Right cardiac atrium (tissue), 5 donors: ENCODE results near the gene DDX47. TPM values are rescaled to one million over a fixed set of nuclear protein-coding genes. Genes with fewer than 3 reads are reported as not detected.
"Not testable (repeated sequence)": the region's sequence is repeated elsewhere in the genome, so short reads cannot be mapped to it uniquely, and the experiment has no call there.

Experiments used
- ATAC-seq, 2 donors: fragments of 200-7000 bp; cut with Tn5 transposase; one replicate each; pipeline versions ENCODE4 v1.8.0 to v1.9.1; 2020; ENCODE audit warnings: moderate library complexity in 2 of 2, mild to moderate bottlenecking in 1 of 2
- DNase-seq, 3 donors: peaks; one replicate each; pipeline ENCODE4 v3.0.0-alpha.2; 2020
- H3K27ac ChIP-seq: one replicate; pipeline ENCODE4 v1.5.1; 2013; ENCODE audit warnings: mild to moderate bottlenecking, low read length, control low read depth, moderate library complexity
- H3K27me3 ChIP-seq: one replicate; pipeline ENCODE4 v1.6.1; 2013; ENCODE audit not compliant: control insufficient read depth, insufficient read depth
- H3K4me1 ChIP-seq: one replicate; pipeline ENCODE4 v1.6.1; 2013; ENCODE audit warnings: low read length; ENCODE audit not compliant: control insufficient read depth, insufficient read depth
- H3K4me3 ChIP-seq: one replicate; pipeline ENCODE4 v1.5.1; 2013; ENCODE audit warnings: low read length, control low read depth
- H3K9me3 ChIP-seq: one replicate; pipeline ENCODE4 v1.6.1; 2013; ENCODE audit warnings: low read length; ENCODE audit not compliant: control insufficient read depth
- WGBS: extraction: QIAGEN DNeasy Blood & Tissue Kit; methylation state at CpG from one replicate; pipeline ENCODE4 v1.1.7; 2013; 5-methylcytosine and 5-hydroxymethylcytosine counted together
- intact Hi-C, 4 donors: fragments of 100-400 bp; cut with DNase I; formaldehyde crosslinking; loops; one replicate each; pipeline versions ENCODE4 v1.11.0 to v1.14.0; 2022 to 2023
- microRNA-seq, 2 donors: library from miRNA; unstranded; fragments of <30 nt; microRNA quantifications; one replicate each; pipeline ENCODE4 v1.2.0, GENCODE V29; 2020 to 2021
- polyA plus RNA-seq: library from polyadenylated mRNA; stranded (reverse); fragments of 200-250 nt; gene quantifications from one replicate; pipeline ENCODE4 v1.2.3, GENCODE V29; 2013
- total RNA-seq, 4 donors: library from RNA; stranded (reverse); fragmentation: NEBNext Ultra II Directional; extraction: Animal tissue kit (Norgen Biotek cat#: 25700); gene quantifications; one replicate each; pipeline ENCODE4 v1.2.1, GENCODE V29; 2021
- donor health status: healthy with polysubstance abuse.
- donor health status: DM: no; HTN: yes; CAD: no.
- donor health status: DM: no; HTN: no; CAD: no.
- donor health status: DM: no; HTN: yes; CAD: no; lungs with severe emphysema.
- donor health status: DM: yes; HTN: yes; CAD: no.

Gene DDX47
- total and polyA plus RNA-seq, 5 donors: 23.0 to 33.3 (median 32.1) TPM

- intact Hi-C loops: no loop called here
- Histone ChIP-seq H3K4me1 (no peaks in the 10 kb centered on the region), H3K4me3 (no peak overlapping the region), H3K27ac (no peak overlapping the region), H3K27me3 (no peaks in the 10 kb centered on the region), H3K9me3 (no peaks in the 10 kb centered on the region)
- 74% methylated on average over 1 of the region's 1 CpG for WGBS
- ATAC-seq: no peak
- DNase-seq: no peak
Observed at GRCh38 chr12:12874029-12874428, 60.9 kb downstream of the DDX47 start.

GRCh38 chr12:12875301-12875700 is 62.2 kb downstream of the DDX47 start:
- intact Hi-C loops, H3K27ac ChIP-seq, H3K27me3 ChIP-seq, DNase-seq, H3K4me3 ChIP-seq, ATAC-seq, H3K4me1 ChIP-seq, H3K9me3 ChIP-seq: not testable (repeated sequence)
- 97% methylated on average over 10 of the region's 10 CpGs for WGBS

GRCh38 chr12:12877153-12877768 is 64.1 kb downstream of the DDX47 start:
- H3K4me3 ChIP-seq: no peak overlapping the region
- intact Hi-C loops: no loop called here
- no peaks in the 10 kb centered on the region for H3K9me3 ChIP-seq
- DNase-seq (no peak), ATAC-seq (no peak)
- no peaks in the 10 kb centered on the region for H3K4me1 ChIP-seq
- H3K27me3 ChIP-seq: no peaks in the 10 kb centered on the region
- no peak overlapping the region for H3K27ac ChIP-seq
- WGBS: 85% methylated on average over 5 of the region's 5 CpGs

- 78% methylated on average over 9 of the region's 9 CpGs for WGBS
- intact Hi-C loops: no loop called here
- no peaks in the 10 kb centered on the region for H3K9me3 ChIP-seq
- no peak overlapping the region for H3K4me3 ChIP-seq
- ATAC-seq (no peak), DNase-seq (no peak)
- no peaks in the 10 kb centered on the region for H3K4me1 ChIP-seq
- H3K27ac ChIP-seq: no peak overlapping the region
- no peaks in the 10 kb centered on the region for H3K27me3 ChIP-seq
Observed at GRCh38 chr12:12877781-12878455, 64.8 kb downstream of the DDX47 start.

Small RNA genes within 50 kb of the gene (microRNA-seq; reads per million reads assigned to microRNA genes)
- 0 reads per million in 2 donors for gene MIR613

Other genes with a start within 250 kb of the DDX47 start
- 10 to 100 TPM; 22.4 to 24.9 (median 23.4) TPM for gene CREBL2, start 201.5 kb upstream of the DDX47 start, total RNA-seq
- 16.7 TPM for gene CREBL2, start 201.5 kb upstream of the DDX47 start, polyA plus RNA-seq
- gene GPR19, start 117.2 kb upstream of the DDX47 start, total RNA-seq: under 1 TPM in 1 of 4 donors, not detected in 3; 0.17 TPM
- gene GPR19, start 117.2 kb upstream of the DDX47 start, polyA plus RNA-seq: 0.05 TPM
- gene CDKN1B, start 96.0 kb upstream of the DDX47 start, total RNA-seq: 10 to 100 TPM; 28.9 to 48.0 (median 46.5) TPM
- gene CDKN1B, start 96.0 kb upstream of the DDX47 start, polyA plus RNA-seq: 35.2 TPM
- gene APOLD1, start 27.7 kb upstream of the DDX47 start, total RNA-seq: 10 to 100 TPM; 15.0 to 43.0 (median 16.6) TPM
- gene APOLD1, start 27.7 kb upstream of the DDX47 start, polyA plus RNA-seq: 20.9 TPM
- gene GPRC5A, start 78.2 kb downstream of the DDX47 start, total RNA-seq: 1 to 10 TPM; 1.3 to 8.0 (median 5.4) TPM
- gene GPRC5A, start 78.2 kb downstream of the DDX47 start, polyA plus RNA-seq: 3.7 TPM
- gene GPRC5D, start 138.8 kb downstream of the DDX47 start, total RNA-seq: not detected
- gene GPRC5D, start 138.8 kb downstream of the DDX47 start, polyA plus RNA-seq: not detected
- gene HEBP1, start 186.9 kb downstream of the DDX47 start, total RNA-seq: 10 to 100 TPM; 54.4 to 81.0 (median 70.2) TPM
- gene HEBP1, start 186.9 kb downstream of the DDX47 start, polyA plus RNA-seq: 65.7 TPM
- gene FAM234B, start 231.0 kb downstream of the DDX47 start, total RNA-seq: 1 to 10 TPM; 3.4 to 4.6 (median 4.1) TPM
- gene FAM234B, start 231.0 kb downstream of the DDX47 start, polyA plus RNA-seq: 1.1 TPM